Naive B cell (primary cell): Measurements from ENCODE around the gene SERPINH1. TPM values are rescaled to one million over a fixed set of nuclear protein-coding genes. Genes with fewer than 3 reads are reported as not detected.
"Not testable (repeated sequence)": the region's sequence is repeated elsewhere in the genome, so short reads cannot be mapped to it uniquely, and the experiment has no call there.

Source experiments
- ATAC-seq, 2 donors: fragments of 150-1000 bp; cut with Tn5 transposase; 2 replicates each; pipeline ENCODE4 v1.10.0; 2021; ENCODE audit warnings: low read depth in 2 of 2, mild to moderate bottlenecking in 2 of 2, moderate library complexity in 2 of 2
- DNase-seq: peaks from one replicate; pipeline ENCODE4 v3.0.0; 2022
- H3K27ac Mint-ChIP-seq, 6 donors: one replicate each; pipeline ENCODE4 v1.8.0; 2020 to 2022; ENCODE audit warnings: mild to moderate bottlenecking in 6 of 6, mixed read lengths in 6 of 6, moderate library complexity in 5 of 6, inconsistent platforms in 2 of 6
- H3K27me3 Mint-ChIP-seq, 3 donors: one replicate each; pipeline ENCODE4 v1.8.0; 2021 to 2022; ENCODE audit warnings: mixed read lengths in 3 of 3, mild to moderate bottlenecking in 1 of 3
- H3K36me3 Mint-ChIP-seq, 2 donors: one replicate each; pipeline ENCODE4 v1.8.0; 2020 to 2022; ENCODE audit warnings: mixed read lengths in 2 of 2, inconsistent platforms in 1 of 2, mild to moderate bottlenecking in 1 of 2
- H3K4me1 Mint-ChIP-seq, 3 donors: one replicate each; pipeline ENCODE4 v1.8.0; 2020 to 2022; ENCODE audit warnings: mixed read lengths in 3 of 3, inconsistent platforms in 1 of 3, mild to moderate bottlenecking in 1 of 3, moderate library complexity in 1 of 3
- H3K4me3 Mint-ChIP-seq, 8 donors: one replicate each; pipeline ENCODE4 v1.8.0; 2020 to 2022; ENCODE audit warnings: mild to moderate bottlenecking in 8 of 8, mixed read lengths in 8 of 8, moderate library complexity in 8 of 8, inconsistent platforms in 2 of 8
- H3K9me3 Mint-ChIP-seq, 7 donors: one replicate each; pipeline ENCODE4 v1.8.0; 2020 to 2022; ENCODE audit warnings: mixed read lengths in 7 of 7, mild to moderate bottlenecking in 5 of 7, inconsistent platforms in 2 of 7, moderate library complexity in 1 of 7
- polyA plus RNA-seq, 6 donors: library from polyadenylated mRNA; unstranded; fragments of 300-500 nt; fragmentation: Illumina TruSeq; gene quantifications; one replicate each; pipeline ENCODE4 v1.2.3, GENCODE V29; 2021; ENCODE audit warnings: low read depth in 6 of 6

Gene SERPINH1
- polyA plus RNA-seq, 6 donors from 2014 or later, result 0.40 to 1.4 (median 0.85) TPM; not detected in 1

DNA sequence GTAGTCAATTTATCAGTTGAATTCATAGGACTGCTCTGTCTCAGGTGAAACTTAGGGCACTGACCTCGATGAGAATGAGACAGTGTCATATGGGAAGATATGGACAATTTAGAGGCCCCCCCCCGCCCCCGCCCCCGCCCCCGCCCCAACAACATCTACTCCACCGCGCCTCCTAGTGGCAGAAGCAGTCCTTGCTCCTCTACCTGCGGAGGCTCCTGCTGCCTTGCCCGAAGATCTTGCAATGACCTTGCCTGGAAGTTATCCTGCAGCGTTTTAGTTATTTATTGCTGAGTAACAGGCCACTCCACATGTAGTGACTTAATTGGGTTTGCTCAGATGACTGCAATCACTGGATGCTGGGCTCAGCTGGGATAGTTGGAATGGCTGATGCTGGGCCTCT lies 15.2 kb downstream of the SERPINH1 start:
- H3K4me3 Mint-ChIP-seq, result peak overlapping the region in 1 of 8 donors; percentile 30
- H3K27me3 Mint-ChIP-seq, result peaks cover 0 to 10% (median 10%) of the 10 kb centered on the region in 3 donors
- H3K4me1 Mint-ChIP-seq, result peaks cover 24 to 53% (median 28%) of the 10 kb centered on the region in 3 donors
- no peak for ATAC-seq
- DNase-seq, result no peak
- H3K27ac Mint-ChIP-seq, result peak overlapping the region in 2 of 6 donors; percentile 21 to 96
- no peaks in the 10 kb centered on the region for H3K36me3 Mint-ChIP-seq
- H3K9me3 Mint-ChIP-seq, result peaks cover 0 to 3% (median 0%) of the 10 kb centered on the region in 7 donors

DNA sequence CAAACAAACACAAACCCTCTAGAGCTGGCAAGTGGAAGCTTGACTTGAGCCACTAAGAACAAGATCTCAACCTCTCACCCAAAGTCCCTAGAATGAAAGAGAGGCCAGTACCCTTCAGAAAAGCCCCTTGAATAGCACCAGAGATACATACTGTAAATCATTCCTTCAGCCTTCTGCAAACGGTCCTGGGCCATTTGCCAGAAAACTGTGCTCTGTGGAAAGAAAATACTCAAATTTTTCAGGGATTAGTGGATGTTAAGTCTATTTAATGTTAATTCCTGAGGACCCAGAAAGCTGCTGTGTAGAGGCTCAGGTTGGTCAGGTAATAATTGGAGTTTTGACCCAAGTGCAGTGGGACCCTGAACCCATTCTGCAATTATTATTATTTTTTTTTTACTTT lies 16.9 kb downstream of the SERPINH1 start:
- Mint-ChIP-seq H3K9me3 (peaks cover 0 to 3% (median 0%) of the 10 kb centered on the region in 7 donors), H3K27me3 (peaks cover 0 to 20% (median 17%) of the 10 kb centered on the region in 3 donors), H3K27ac (peak overlapping the region in 1 of 6 donors; percentile 29), H3K36me3 (no peaks in the 10 kb centered on the region), H3K4me3 (peak overlapping the region in 1 of 8 donors; percentile 59), H3K4me1 (peaks cover 34 to 63% (median 39%) of the 10 kb centered on the region in 3 donors)
- DNase-seq (no peak), ATAC-seq (no peak)

GRCh38 chr11:75579841-75580240 lies 17.8 kb downstream of the SERPINH1 start:
- H3K4me1 Mint-ChIP-seq, result peaks cover 38 to 72% (median 44%) of the 10 kb centered on the region in 3 donors
- peaks cover 0 to 3% (median 0%) of the 10 kb centered on the region in 7 donors for H3K9me3 Mint-ChIP-seq
- H3K27ac Mint-ChIP-seq, result peak overlapping the region in 1 of 6 donors; percentile 52
- H3K4me3 Mint-ChIP-seq, result peak overlapping the region in 2 of 8 donors; percentile 20 to 65
- no peak for DNase-seq
- H3K27me3 Mint-ChIP-seq, result peaks cover 0 to 26% (median 17%) of the 10 kb centered on the region in 3 donors
- ATAC-seq, result no peak
- no peaks in the 10 kb centered on the region for H3K36me3 Mint-ChIP-seq

DNA sequence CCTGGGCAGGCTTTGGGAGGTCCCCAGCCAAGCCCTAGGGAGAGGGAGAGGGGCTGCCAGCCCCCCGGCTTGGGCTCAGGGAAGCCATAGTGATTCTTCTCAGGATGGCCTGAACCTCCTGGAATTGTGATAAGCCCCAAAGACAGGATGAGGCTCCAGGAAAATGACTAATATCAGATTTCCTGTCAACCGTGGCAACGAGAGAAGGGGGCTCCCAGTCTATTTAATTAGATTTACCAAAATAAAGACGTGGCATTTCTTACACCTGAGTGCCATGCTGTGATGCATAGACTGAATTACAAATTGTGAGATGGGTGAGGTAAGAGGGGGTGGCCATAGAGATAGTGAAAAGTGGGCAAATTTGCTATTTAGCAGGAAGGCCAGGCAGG lies 20.4 kb downstream of the SERPINH1 start:
- Mint-ChIP-seq H3K27me3 (peaks cover 0 to 30% (median 17%) of the 10 kb centered on the region in 3 donors), H3K27ac (peak overlapping the region in 2 of 6 donors; percentile 38 to 89), H3K4me1 (peaks cover 26 to 51% (median 29%) of the 10 kb centered on the region in 3 donors), H3K9me3 (no peaks in the 10 kb centered on the region), H3K36me3 (no peaks in the 10 kb centered on the region), H3K4me3 (peak overlapping the region; percentile 81 to 94 (median 86))
- no peak for DNase-seq
- ATAC-seq, result no peak

GRCh38 chr11:75582895-75583717 lies 21.1 kb downstream of the SERPINH1 start:
- Mint-ChIP-seq H3K27ac (peak overlapping the region in 4 of 6 donors; percentile 38 to 89 (median 78)), H3K4me1 (peaks cover 23 to 46% (median 29%) of the 10 kb centered on the region in 3 donors), H3K27me3 (peaks cover 0 to 30% (median 17%) of the 10 kb centered on the region in 3 donors), H3K36me3 (no peaks in the 10 kb centered on the region), H3K9me3 (no peaks in the 10 kb centered on the region), H3K4me3 (peak overlapping the region; percentile 81 to 94 (median 86))
- peak; percentile 40 for DNase-seq
- peak; percentile 82 for ATAC-seq

- Mint-ChIP-seq H3K27me3 (peaks cover 0 to 30% (median 17%) of the 10 kb centered on the region in 3 donors), H3K36me3 (no peaks in the 10 kb centered on the region), H3K27ac (peak overlapping the region in 3 of 6 donors; percentile 64 to 86 (median 86)), H3K4me1 (peaks cover 23 to 38% (median 29%) of the 10 kb centered on the region in 3 donors), H3K4me3 (peak overlapping the region; percentile 79 to 91 (median 86)), H3K9me3 (no peaks in the 10 kb centered on the region)
- ATAC-seq (peak; percentile 19 to 25), DNase-seq (no peak)
Observed at GRCh38 chr11:75583718-75584658, 21.9 kb downstream of the SERPINH1 start.

GRCh38 chr11:75584659-75585292 lies 22.7 kb downstream of the SERPINH1 start:
- not testable (repeated sequence) for DNase-seq, ATAC-seq, H3K9me3 Mint-ChIP-seq, H3K36me3 Mint-ChIP-seq
- Mint-ChIP-seq H3K4me3 (peak overlapping the region; percentile 12 to 91 (median 82)), H3K27ac (peak overlapping the region in 1 of 6 donors; percentile 53), H3K27me3 (peaks cover 0 to 30% (median 17%) of the 10 kb centered on the region in 3 donors), H3K4me1 (peaks cover 21 to 33% (median 26%) of the 10 kb centered on the region in 3 donors)

GRCh38 chr11:75585293-75585670 lies 23.2 kb downstream of the SERPINH1 start:
- H3K4me1 Mint-ChIP-seq, result peaks cover 16 to 28% (median 21%) of the 10 kb centered on the region in 3 donors
- DNase-seq, result no peak
- no peaks in the 10 kb centered on the region for H3K36me3 Mint-ChIP-seq
- H3K4me3 Mint-ChIP-seq, result peak overlapping the region in 6 of 8 donors; percentile 62 to 83 (median 74)
- H3K27ac Mint-ChIP-seq, result peak overlapping the region in 1 of 6 donors; percentile 86
- no peak for ATAC-seq
- no peaks in the 10 kb centered on the region for H3K9me3 Mint-ChIP-seq
- peaks cover 0 to 30% (median 17%) of the 10 kb centered on the region in 3 donors for H3K27me3 Mint-ChIP-seq

DNA sequence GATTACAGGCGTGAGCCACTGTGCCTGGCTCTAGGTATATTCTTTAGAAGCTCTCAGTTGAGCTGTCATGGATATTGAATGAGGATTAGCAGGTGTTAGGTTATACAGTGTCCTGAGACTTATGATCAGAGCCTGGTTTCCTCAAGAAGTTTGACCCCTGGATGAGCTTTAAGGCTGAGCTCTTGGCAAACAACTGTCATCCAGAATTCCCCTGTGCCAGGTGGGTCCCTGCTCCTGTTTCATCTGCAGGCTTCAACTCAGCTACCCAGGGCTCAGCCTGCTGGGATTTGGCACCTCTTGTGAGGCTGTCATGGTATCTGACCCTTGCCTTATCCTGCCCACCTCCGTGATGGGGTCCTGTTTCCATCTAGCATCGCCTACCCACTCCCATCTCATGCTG lies 24.3 kb downstream of the SERPINH1 start:
- H3K4me3 Mint-ChIP-seq, result peak overlapping the region in 2 of 8 donors; percentile 5 to 10
- no peak for DNase-seq
- peak overlapping the region in 1 of 6 donors; percentile 61 for H3K27ac Mint-ChIP-seq
- H3K9me3 Mint-ChIP-seq, result no peaks in the 10 kb centered on the region
- ATAC-seq, result no peak
- H3K27me3 Mint-ChIP-seq, result peaks cover 0 to 28% (median 15%) of the 10 kb centered on the region in 3 donors
- no peaks in the 10 kb centered on the region for H3K36me3 Mint-ChIP-seq
- H3K4me1 Mint-ChIP-seq, result peaks cover 16 to 23% (median 19%) of the 10 kb centered on the region in 3 donors

- ATAC-seq (no peak), DNase-seq (no peak)
- Mint-ChIP-seq H3K9me3 (no peaks in the 10 kb centered on the region), H3K36me3 (no peaks in the 10 kb centered on the region), H3K27ac (no peak overlapping the region), H3K4me3 (no peak overlapping the region), H3K4me1 (peaks cover 7 to 13% (median 8%) of the 10 kb centered on the region in 3 donors), H3K27me3 (peaks cover 10 to 24% (median 13%) of the 10 kb centered on the region in 3 donors)
Observed at GRCh38 chr11:75588051-75588481, 26.0 kb downstream of the SERPINH1 start.

DNA sequence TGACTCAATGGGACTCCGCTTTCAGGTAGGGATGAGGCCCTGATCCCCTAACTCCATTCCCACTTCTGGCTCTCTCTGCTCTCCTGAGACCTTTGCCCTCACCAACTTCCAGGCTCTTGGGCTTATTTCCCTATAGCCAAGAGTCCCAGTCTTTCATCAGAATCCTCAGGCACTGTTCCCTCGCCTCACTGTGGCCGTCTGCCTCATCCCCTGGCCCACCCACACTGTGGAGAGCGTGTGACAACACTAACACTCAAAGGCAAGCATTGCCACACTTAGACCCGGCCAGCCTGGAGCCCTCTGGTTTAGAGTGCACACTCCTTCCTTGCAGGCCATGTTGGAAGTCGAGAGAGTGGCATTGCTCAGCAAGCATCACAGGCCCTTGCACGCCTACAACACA lies 27.0 kb downstream of the SERPINH1 start:
- H3K4me1 Mint-ChIP-seq, result peaks cover 4 to 10% (median 4%) of the 10 kb centered on the region in 3 donors
- H3K27me3 Mint-ChIP-seq, result peaks cover 10 to 23% (median 17%) of the 10 kb centered on the region in 3 donors
- H3K9me3 Mint-ChIP-seq, result no peaks in the 10 kb centered on the region
- H3K4me3 Mint-ChIP-seq, result no peak overlapping the region
- no peak for ATAC-seq
- H3K36me3 Mint-ChIP-seq, result no peaks in the 10 kb centered on the region
- no peak overlapping the region for H3K27ac Mint-ChIP-seq
- no peak for DNase-seq

DNA sequence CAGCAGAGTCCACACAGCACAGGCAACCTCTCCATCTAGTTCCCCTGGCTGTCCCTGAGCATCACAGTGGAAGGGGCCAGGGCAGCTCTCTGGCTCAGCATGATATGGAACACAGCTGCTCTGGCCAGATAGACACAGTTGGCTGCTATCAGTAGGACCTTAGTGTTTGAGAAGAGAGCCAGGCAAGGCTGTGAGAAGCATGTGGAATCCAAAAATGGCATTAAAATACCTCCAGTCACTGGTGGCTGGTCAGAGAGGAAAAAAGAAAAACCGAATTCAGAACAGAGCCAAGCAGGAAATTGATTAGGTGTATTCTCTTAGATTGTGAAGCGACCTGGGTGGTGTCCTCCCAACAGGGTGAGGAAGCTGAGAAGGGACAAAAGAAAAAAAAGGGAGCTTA lies 27.9 kb downstream of the SERPINH1 start:
- Mint-ChIP-seq H3K27me3 (peaks cover 10 to 17% (median 17%) of the 10 kb centered on the region in 3 donors), H3K4me1 (peaks cover 0 to 5% (median 2%) of the 10 kb centered on the region in 3 donors), H3K27ac (no peak overlapping the region), H3K36me3 (no peaks in the 10 kb centered on the region), H3K4me3 (no peak overlapping the region), H3K9me3 (no peaks in the 10 kb centered on the region)
- DNase-seq, result no peak
- ATAC-seq, result no peak
